HL-60 (cell line): ENCODE data around the gene WASF1.
"Not testable (repeated sequence)": the region's sequence is repeated elsewhere in the genome, so short reads cannot be mapped to it uniquely, and the experiment has no call there.

Experiments
- DNase-seq, 2 experiments: peaks; one replicate each; pipeline ENCODE4 v3.0.0-alpha.2; 2010 to 2020; ENCODE audit warnings: low read depth in 1 of 2, low spot score in 1 of 2
- H3K27ac ChIP-seq: fragments of 250-450 bp; sonication (Bioruptor Pico); replicated peaks from 2 replicates; pipeline ENCODE4 v1.5.1; 2020; ENCODE audit warnings: mild to moderate bottlenecking, moderate library complexity
- H3K27me3 ChIP-seq: fragments of 250-450 bp; sonication (Bioruptor Pico); 2 replicates; pipeline ENCODE4 v1.5.1; 2021; ENCODE audit warnings: mild to moderate bottlenecking, moderate library complexity; ENCODE audit not compliant: insufficient read depth, poor library complexity, severe bottlenecking
- H3K4me3 ChIP-seq: replicated peaks from 2 replicates; pipeline ENCODE4 v1.5.1; 2011; ENCODE audit warnings: mild to moderate bottlenecking, control low read depth, low read length; ENCODE audit not compliant: insufficient read depth
- GABPA ChIP-seq: IDR thresholded peaks from 2 replicates; pipeline ENCODE4 v1.6.1; 2012; ENCODE audit warnings: low read depth
- POLR2AphosphoS5 ChIP-seq: IDR thresholded peaks from 2 replicates; pipeline ENCODE4 v1.6.1; 2012; ENCODE audit warnings: low read depth
- SPI1 ChIP-seq: IDR thresholded peaks from 2 replicates; pipeline ENCODE4 v1.6.1; 2012; ENCODE audit warnings: low read depth, mild to moderate bottlenecking, borderline replicate concordance
- TF ChIP-seq, protein P1 (sequence below): IDR thresholded peaks from one replicate; pipeline ENCODE4 v1.5.1; 2011; ENCODE audit warnings: low read length, control low read depth, inconsistent platforms; ENCODE audit not compliant: insufficient read depth
- TF ChIP-seq, protein P2 (sequence below): IDR thresholded peaks from 2 replicates; pipeline ENCODE4 v1.6.1; 2012; ENCODE audit warnings: low read depth; ENCODE audit not compliant: insufficient replicate concordance

The WASF1 gene

DNA sequence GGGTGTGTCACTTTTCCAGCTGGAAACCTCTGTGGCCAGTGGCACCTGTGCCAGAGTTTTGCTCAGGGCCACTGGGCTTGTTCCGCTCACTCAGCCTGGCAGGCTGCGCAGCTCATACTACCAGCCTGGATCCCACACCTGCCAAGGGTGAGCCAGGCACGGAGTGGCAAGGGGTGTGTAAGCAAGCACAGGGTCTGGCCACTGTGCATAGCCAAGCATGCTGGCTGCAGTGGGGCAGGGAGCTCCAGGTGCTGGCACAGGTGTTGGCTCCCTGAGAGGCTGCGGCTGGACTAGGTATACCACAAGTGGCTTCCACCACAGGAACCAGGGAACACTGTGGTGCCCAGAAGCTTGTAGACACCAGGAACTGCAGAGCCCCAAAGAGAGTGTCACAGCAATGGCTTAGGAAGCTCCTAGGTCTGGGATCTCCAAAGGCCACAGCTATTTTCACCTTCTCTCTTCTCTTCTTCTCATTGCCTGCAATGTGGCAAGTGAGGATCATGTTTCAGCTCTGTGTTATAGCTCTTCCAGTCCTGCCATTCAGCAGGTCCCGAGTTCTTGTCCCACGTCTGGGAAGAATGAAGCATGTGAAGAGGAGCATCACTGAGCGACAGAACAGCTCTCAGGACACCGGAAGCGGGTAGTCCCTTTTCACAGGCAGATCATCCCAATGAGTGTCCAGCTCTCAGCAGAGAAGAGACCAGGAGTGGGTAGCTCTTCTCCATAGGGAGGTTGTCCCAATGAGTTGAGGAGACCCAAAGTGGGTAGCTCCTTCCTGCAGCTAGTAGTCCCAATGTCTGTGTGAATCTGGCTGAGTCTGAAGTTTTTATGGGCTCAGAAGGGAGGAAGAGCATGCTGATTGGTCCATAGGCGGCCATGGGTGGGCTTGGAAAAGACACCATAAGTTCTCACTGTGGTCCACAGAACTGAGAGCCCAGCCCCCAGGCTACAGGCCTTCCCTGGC is 41.3 kb downstream of the WASF1 start:
- TF ChIP-seq, protein P1, sequence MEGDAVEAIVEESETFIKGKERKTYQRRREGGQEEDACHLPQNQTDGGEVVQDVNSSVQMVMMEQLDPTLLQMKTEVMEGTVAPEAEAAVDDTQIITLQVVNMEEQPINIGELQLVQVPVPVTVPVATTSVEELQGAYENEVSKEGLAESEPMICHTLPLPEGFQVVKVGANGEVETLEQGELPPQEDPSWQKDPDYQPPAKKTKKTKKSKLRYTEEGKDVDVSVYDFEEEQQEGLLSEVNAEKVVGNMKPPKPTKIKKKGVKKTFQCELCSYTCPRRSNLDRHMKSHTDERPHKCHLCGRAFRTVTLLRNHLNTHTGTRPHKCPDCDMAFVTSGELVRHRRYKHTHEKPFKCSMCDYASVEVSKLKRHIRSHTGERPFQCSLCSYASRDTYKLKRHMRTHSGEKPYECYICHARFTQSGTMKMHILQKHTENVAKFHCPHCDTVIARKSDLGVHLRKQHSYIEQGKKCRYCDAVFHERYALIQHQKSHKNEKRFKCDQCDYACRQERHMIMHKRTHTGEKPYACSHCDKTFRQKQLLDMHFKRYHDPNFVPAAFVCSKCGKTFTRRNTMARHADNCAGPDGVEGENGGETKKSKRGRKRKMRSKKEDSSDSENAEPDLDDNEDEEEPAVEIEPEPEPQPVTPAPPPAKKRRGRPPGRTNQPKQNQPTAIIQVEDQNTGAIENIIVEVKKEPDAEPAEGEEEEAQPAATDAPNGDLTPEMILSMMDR = no peak
- TF ChIP-seq, protein P2, sequence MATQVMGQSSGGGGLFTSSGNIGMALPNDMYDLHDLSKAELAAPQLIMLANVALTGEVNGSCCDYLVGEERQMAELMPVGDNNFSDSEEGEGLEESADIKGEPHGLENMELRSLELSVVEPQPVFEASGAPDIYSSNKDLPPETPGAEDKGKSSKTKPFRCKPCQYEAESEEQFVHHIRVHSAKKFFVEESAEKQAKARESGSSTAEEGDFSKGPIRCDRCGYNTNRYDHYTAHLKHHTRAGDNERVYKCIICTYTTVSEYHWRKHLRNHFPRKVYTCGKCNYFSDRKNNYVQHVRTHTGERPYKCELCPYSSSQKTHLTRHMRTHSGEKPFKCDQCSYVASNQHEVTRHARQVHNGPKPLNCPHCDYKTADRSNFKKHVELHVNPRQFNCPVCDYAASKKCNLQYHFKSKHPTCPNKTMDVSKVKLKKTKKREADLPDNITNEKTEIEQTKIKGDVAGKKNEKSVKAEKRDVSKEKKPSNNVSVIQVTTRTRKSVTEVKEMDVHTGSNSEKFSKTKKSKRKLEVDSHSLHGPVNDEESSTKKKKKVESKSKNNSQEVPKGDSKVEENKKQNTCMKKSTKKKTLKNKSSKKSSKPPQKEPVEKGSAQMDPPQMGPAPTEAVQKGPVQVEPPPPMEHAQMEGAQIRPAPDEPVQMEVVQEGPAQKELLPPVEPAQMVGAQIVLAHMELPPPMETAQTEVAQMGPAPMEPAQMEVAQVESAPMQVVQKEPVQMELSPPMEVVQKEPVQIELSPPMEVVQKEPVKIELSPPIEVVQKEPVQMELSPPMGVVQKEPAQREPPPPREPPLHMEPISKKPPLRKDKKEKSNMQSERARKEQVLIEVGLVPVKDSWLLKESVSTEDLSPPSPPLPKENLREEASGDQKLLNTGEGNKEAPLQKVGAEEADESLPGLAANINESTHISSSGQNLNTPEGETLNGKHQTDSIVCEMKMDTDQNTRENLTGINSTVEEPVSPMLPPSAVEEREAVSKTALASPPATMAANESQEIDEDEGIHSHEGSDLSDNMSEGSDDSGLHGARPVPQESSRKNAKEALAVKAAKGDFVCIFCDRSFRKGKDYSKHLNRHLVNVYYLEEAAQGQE = no peak
- TF ChIP-seq GABPA (no peak), POLR2AphosphoS5 (no peak), SPI1 (no peak)
- H3K27me3 ChIP-seq = no peaks in the 10 kb centered on the region

DNA sequence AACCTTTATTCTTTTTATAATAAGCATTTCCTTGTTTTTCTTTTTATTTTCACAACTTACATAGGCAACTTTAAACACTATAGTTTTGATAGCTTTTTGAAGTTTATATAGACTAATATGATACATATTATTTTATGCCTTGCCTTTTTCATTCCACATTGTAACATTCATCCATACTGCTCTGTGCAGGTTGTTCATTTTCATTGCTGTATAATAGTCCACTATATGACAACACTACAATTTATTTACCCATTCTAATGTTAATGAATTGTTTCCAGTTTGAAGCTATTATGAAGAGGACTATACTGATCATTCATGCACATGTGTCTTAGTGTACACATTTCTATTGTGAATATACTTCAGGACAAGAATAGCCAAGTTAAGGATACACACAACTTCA is 49.1 kb downstream of the WASF1 start:
- TF ChIP-seq POLR2AphosphoS5 = no peak
- H3K27me3 ChIP-seq = no peaks in the 10 kb centered on the region
- H3K27ac ChIP-seq = no peak overlapping the region
- no peak overlapping the region for H3K4me3 ChIP-seq
- no peak for DNase-seq

More for the DNA sequence above, 41.3 kb downstream of the WASF1 start:
- no peak for DNase-seq
- Histone ChIP-seq H3K4me3 (no peak overlapping the region), H3K27ac (no peak overlapping the region)

DNA sequence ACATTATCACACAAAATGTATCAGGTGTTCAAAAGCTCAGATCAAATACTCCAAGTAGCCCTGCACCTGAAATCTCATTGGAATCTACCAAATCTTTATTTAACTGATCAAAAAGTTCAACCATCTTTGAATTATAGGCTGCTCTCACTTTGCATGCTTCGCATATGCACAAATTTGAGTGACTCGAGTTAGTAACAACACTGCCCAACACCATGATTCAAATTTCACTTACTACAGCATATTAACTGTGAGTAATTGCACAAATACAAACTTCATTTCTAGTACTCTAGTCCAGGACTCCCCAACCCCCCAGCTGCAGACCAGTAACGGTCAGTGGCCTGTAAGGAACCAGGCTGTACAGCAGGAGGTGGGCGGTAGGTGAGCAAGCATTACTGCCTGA is 51.1 kb downstream of the WASF1 start:
- Histone ChIP-seq H3K4me3 (no peak overlapping the region), H3K27me3 (no peaks in the 10 kb centered on the region), H3K27ac (no peak overlapping the region)
- TF ChIP-seq, protein P2 = no peak
- TF ChIP-seq SPI1 (no peak), POLR2AphosphoS5 (no peak), GABPA (no peak)
- TF ChIP-seq, protein P1 = no peak
- no peak for DNase-seq

DNA sequence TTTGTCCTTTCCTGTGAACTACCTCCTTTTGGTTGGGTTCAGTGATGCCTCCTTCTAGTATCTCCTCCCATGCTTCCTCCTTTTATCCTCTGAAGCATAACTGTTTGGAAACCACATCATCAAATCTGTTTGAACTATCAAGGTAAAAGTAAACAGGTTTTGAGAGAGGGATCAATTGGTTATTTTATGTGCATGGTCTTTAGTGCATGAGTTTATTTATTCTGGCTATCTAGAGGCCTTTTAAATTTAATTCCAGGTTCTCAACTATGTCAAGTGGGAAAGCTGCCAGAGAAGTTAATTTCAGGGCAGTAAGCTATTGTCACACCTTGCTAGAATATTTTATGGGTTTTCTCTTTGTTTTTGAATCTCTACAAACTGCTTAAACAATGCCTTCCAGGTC is 54.1 kb downstream of the WASF1 start:
- no peak for DNase-seq
- Histone ChIP-seq H3K27ac (no peak overlapping the region), H3K27me3 (no peaks in the 10 kb centered on the region), H3K4me3 (no peak overlapping the region)
- TF ChIP-seq SPI1 = no peak
- TF ChIP-seq, protein P1 = no peak
- TF ChIP-seq, protein P2 = no peak
- TF ChIP-seq POLR2AphosphoS5 = no peak
- TF ChIP-seq GABPA = no peak

DNA sequence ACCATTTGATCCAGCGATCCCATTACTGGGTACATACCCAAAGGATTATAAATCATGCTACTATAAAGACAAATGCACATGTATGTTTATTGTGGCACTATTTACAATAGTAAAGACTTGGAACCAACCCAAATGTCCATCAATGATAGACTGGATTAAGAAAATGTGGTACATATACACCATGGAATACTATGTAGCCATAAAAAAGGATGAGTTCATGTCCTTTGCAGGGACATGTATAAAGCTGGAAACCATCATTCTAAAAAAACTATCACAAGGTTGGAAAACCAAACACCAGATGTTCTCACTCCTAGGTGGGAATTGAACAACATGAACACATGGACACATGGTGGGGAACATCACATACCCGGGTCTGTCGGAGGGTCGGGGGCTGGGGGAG is 57.8 kb downstream of the WASF1 start:
- DNase-seq, H3K4me3 ChIP-seq, H3K27ac ChIP-seq: not testable (repeated sequence)

More for the DNA sequence above, 57.8 kb downstream of the WASF1 start:
- not testable (repeated sequence) for H3K27me3 ChIP-seq
